ENCODE measurements around the gene WDR91. TPM values are rescaled to one million over a fixed set of nuclear protein-coding genes. Genes with fewer than 3 reads are reported as not detected.
A peak's percentile ranks its signal among the peaks of the same experiment; 100 is the strongest.
"Not testable (repeated sequence)": the region's sequence is repeated elsewhere in the genome, so short reads cannot be mapped to it uniquely, and the experiment has no call there.

Gene WDR91
- total RNA-seq, 1 experiment from 2014 or later, result 3.1 TPM

- no peak for DNase-seq (ENCODE audit: extremely low read depth, low read depth)
Observed at GRCh38 chr7:135181261-135181928, 29.9 kb downstream of the WDR91 start.

GRCh38 chr7:135180122-135180521, 31.2 kb downstream of the WDR91 start:
- DNase-seq (ENCODE audit: extremely low read depth, low read depth), result no peak

- DNase-seq (ENCODE audit: extremely low read depth, low read depth), result no peak
Observed at GRCh38 chr7:135179321-135179925, 31.9 kb downstream of the WDR91 start.

- no peak for DNase-seq (ENCODE audit: extremely low read depth, low read depth)
Observed at GRCh38 chr7:135178364-135178763, 33.0 kb downstream of the WDR91 start.

- no peak for DNase-seq (ENCODE audit: extremely low read depth, low read depth)
Observed at GRCh38 chr7:135177028-135177696, 34.2 kb downstream of the WDR91 start.

GRCh38 chr7:135175931-135176330, 35.4 kb downstream of the WDR91 start:
- DNase-seq (ENCODE audit: extremely low read depth, low read depth), result no peak

- DNase-seq (ENCODE audit: extremely low read depth, low read depth), result no peak
Observed at GRCh38 chr7:135174941-135175340, 36.4 kb downstream of the WDR91 start.

- DNase-seq (ENCODE audit: extremely low read depth, low read depth), result not testable (repeated sequence)
Observed at GRCh38 chr7:135173916-135174315, 37.4 kb downstream of the WDR91 start.

- DNase-seq (ENCODE audit: extremely low read depth, low read depth), result not testable (repeated sequence)
Observed at GRCh38 chr7:135171581-135172291, 39.6 kb downstream of the WDR91 start.

- DNase-seq (ENCODE audit: extremely low read depth, low read depth), result not testable (repeated sequence)
Observed at GRCh38 chr7:135170998-135171481, 40.3 kb downstream of the WDR91 start.

GRCh38 chr7:135170274-135170997, 40.9 kb downstream of the WDR91 start, which contains the start of gene CYREN:
CYREN (minus strand) TSS chr7:135170707; CDS start chr7:135168922, 1,785 bp downstream.
- peak; percentile 92 for DNase-seq (ENCODE audit: extremely low read depth, low read depth)

- no peak for DNase-seq (ENCODE audit: extremely low read depth, low read depth)
Observed at GRCh38 chr7:135169964-135170273, 41.4 kb downstream of the WDR91 start.

GRCh38 chr7:135169141-135169963, 42.0 kb downstream of the WDR91 start:
- peak; percentile 44 for DNase-seq (ENCODE audit: extremely low read depth, low read depth)

- no peak for DNase-seq (ENCODE audit: extremely low read depth, low read depth)
Observed at GRCh38 chr7:135168489-135169140, 42.7 kb downstream of the WDR91 start.

- no peak for DNase-seq (ENCODE audit: extremely low read depth, low read depth)
Observed at GRCh38 chr7:135168001-135168400, 43.3 kb downstream of the WDR91 start.

GRCh38 chr7:135167365-135167917, 43.9 kb downstream of the WDR91 start:
- DNase-seq (ENCODE audit: extremely low read depth, low read depth), result no peak

GRCh38 chr7:135166338-135166990, 44.9 kb downstream of the WDR91 start:
- DNase-seq (ENCODE audit: extremely low read depth, low read depth), result no peak

- no peak for DNase-seq (ENCODE audit: extremely low read depth, low read depth)
Observed at GRCh38 chr7:135165862-135166261, 45.5 kb downstream of the WDR91 start.
